Stimulated activated CD4-positive, alpha-beta T cell treated with anti-CD3 and anti-CD28 coated beads, Interleukin-1b, Interleukin-23, amount 100 ng/mL, for 4 hours (primary cell): ENCODE results near the gene TANC1.
"Not testable (repeated sequence)": the region's sequence is repeated elsewhere in the genome, so short reads cannot be mapped to it uniquely, and the experiment has no call there.

Experiments used
- DNase-seq, 2 donors: peaks; one replicate each; pipeline ENCODE4 v3.0.0-alpha.2; 2020; ENCODE audit warnings: low read depth in 2 of 2

Gene TANC1

GRCh38 chr2:159140070-159140769 is 171.8 kb downstream of the TANC1 start:
- DNase-seq: no peak

- not testable (repeated sequence) for DNase-seq
Measured at GRCh38 chr2:159140821-159141220, 172.4 kb downstream of the TANC1 start.

GRCh38 chr2:159144776-159145614 is 176.6 kb downstream of the TANC1 start:
- DNase-seq: no peak

- DNase-seq: no peak
Measured at GRCh38 chr2:159145745-159146354, 177.4 kb downstream of the TANC1 start.

GRCh38 chr2:159146996-159147666 is 178.7 kb downstream of the TANC1 start:
- no peak for DNase-seq

- no peak for DNase-seq
Measured at GRCh38 chr2:159147690-159148089, 179.2 kb downstream of the TANC1 start.

- no peak for DNase-seq
Measured at GRCh38 chr2:159148901-159149300, 180.5 kb downstream of the TANC1 start.

- no peak for DNase-seq
Measured at GRCh38 chr2:159149747-159150146, 181.3 kb downstream of the TANC1 start.

- no peak for DNase-seq
Measured at GRCh38 chr2:159150280-159150746, 181.9 kb downstream of the TANC1 start.

GRCh38 chr2:159151198-159152127 is 183.0 kb downstream of the TANC1 start:
- DNase-seq: no peak

GRCh38 chr2:159152128-159152778 is 183.8 kb downstream of the TANC1 start:
- DNase-seq: no peak

- no peak for DNase-seq
Measured at GRCh38 chr2:159153063-159153462, 184.6 kb downstream of the TANC1 start.

GRCh38 chr2:159153463-159153862 is 185.0 kb downstream of the TANC1 start:
- no peak for DNase-seq

- no peak for DNase-seq
Measured at GRCh38 chr2:159153951-159154350, 185.5 kb downstream of the TANC1 start.

GRCh38 chr2:159154366-159154765 is 185.9 kb downstream of the TANC1 start:
- DNase-seq: no peak

GRCh38 chr2:159155320-159155719 is 186.9 kb downstream of the TANC1 start:
- DNase-seq: no peak

GRCh38 chr2:159155791-159156190 is 187.4 kb downstream of the TANC1 start:
- DNase-seq: no peak

GRCh38 chr2:159156834-159157233 is 188.4 kb downstream of the TANC1 start:
- DNase-seq: no peak

GRCh38 chr2:159157361-159158209 is 189.1 kb downstream of the TANC1 start:
- DNase-seq: no peak
